ENCODE measurements around the gene CDH23.
"Not testable (repeated sequence)": the region's sequence is repeated elsewhere in the genome, so short reads cannot be mapped to it uniquely, and the experiment has no call there.

The CDH23 gene

DNA sequence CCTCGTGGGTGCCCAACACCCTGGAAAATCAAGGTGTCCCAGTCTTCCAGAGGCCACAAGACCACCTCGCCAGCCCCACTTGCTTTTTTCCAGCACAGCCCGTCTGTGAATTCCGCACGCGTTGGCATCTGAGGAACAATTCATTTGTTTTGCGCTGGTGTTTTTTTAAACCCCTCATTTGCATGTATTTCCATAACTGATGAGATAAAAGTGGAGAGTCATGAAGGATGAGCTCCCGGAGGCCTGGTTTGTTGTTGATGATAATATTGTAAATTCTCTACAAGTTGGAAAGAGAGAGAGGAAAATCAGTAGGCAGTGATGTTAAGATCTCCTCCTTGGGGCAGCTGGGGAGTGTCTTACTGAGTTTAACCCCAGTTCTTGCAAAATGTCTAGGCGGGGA lies 43.1 kb upstream of the CDH23 start:
- no peak overlapping the region for H3K27ac ChIP-seq
- TF ChIP-seq, protein P1, sequence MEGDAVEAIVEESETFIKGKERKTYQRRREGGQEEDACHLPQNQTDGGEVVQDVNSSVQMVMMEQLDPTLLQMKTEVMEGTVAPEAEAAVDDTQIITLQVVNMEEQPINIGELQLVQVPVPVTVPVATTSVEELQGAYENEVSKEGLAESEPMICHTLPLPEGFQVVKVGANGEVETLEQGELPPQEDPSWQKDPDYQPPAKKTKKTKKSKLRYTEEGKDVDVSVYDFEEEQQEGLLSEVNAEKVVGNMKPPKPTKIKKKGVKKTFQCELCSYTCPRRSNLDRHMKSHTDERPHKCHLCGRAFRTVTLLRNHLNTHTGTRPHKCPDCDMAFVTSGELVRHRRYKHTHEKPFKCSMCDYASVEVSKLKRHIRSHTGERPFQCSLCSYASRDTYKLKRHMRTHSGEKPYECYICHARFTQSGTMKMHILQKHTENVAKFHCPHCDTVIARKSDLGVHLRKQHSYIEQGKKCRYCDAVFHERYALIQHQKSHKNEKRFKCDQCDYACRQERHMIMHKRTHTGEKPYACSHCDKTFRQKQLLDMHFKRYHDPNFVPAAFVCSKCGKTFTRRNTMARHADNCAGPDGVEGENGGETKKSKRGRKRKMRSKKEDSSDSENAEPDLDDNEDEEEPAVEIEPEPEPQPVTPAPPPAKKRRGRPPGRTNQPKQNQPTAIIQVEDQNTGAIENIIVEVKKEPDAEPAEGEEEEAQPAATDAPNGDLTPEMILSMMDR (conservative IDR thresholded peaks at IDR 0.05), result no peak

DNA sequence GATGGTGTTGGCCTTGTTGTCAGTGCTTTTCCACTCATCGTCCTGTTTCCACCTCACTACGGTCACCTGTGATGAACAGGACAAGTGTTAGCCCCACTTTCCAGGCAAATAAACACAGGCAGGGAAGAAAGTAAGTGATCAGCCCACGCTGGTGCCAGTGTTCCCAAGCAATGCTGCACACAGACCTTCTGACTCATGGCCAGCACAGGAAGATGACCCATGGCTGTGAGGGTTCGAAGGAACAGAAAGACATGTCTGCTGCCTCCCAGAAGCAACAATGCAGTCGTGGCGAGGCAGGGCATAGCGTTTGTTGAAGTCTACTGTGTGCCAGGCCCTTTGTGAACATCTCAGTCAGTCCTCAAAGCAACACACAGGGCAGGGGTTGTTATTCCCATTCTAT lies 41.9 kb upstream of the CDH23 start:
- TF ChIP-seq, protein P1 (conservative IDR thresholded peaks at IDR 0.05), result no peak
- H3K27ac ChIP-seq, result no peak overlapping the region

DNA sequence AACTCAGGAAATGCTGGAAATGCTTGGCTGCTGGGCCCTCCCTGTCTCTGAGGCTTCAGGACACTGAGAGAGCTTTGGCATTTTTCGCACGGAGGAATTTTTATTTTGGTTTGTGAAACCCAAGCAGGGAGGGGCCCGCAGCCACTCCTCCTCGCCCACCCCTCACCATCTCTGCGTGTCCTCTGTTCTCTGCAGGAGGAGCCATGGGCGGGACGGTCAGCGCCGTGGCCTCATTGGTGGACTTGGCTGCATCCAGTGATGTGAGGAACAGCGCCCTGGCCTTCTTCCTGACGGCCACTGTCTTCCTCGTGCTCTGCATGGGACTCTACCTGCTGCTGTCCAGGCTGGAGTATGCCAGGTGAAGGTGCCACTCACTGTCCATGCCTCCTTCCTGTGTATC lies 40.8 kb upstream of the CDH23 start:
- TF ChIP-seq, protein P1 (conservative IDR thresholded peaks at IDR 0.05), result no peak

DNA sequence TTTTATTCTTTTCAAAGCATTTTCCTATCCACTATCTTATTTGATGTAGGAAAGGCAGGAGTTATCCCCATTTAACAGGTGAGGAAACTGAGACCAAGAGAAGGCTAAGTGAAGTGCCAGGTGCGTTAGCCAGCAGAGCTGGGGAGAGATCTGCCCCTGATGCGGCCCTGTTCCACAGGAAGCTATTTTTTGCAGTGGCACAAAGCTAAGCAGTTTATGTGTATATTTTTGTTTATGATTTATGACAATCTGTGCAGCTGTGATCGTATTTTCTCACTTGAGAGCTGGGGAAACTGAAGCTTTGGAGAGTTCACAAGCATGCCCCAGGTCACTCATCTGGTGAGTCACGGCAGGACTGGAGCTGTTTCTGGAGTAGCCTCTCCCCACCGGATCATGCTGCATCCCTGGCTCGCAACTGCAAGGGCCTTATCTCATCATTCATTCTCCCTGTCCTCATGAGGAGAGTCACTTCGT lies 38.9 kb upstream of the CDH23 start:
- TF ChIP-seq, protein P1 (conservative IDR thresholded peaks at IDR 0.05), result no peak
- no peak overlapping the region for H3K27ac ChIP-seq

More for the DNA sequence above, 40.8 kb upstream of the CDH23 start:
- H3K27ac ChIP-seq, result no peak overlapping the region

DNA sequence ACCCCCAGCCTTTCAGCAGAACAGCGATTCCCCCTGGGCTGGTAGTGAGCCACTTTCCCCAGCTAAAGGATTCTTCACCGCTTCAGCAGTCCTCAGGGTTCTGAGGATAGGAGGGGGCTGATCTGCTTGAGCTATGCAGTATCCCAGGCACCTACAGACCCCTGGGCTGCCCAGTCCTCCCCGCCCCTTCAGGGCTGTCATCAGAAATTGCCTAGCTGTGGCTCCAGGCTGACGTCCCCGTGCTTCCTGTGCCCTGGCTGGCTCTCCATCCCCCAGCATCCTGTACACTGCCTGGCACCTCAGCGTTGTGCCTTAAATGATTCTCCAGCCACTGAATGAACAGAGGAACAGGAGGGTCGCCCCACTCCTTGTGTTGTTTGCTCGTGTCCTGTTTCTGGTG lies 38.4 kb upstream of the CDH23 start:
- H3K27ac ChIP-seq, result no peak overlapping the region

DNA sequence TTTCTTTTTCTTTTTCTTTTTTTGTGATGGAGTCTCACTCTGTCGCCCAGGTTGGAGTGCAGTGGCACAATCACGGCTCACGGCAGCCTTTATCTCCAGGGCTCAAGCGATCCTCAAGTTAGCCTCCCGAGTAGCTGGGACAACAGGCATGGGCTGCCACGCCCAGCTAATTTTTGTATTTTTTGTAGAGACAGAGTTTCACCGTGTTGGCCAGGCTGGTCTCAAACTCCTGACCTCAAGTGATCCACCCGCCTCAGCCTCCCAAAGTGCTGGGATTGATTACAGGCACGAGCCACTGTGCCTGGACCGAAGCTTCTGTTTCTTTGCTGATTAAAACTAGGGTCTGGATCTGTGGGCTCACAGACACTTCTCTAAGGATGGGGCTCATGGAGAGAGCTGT lies 37.8 kb upstream of the CDH23 start:
- H3K27ac ChIP-seq, result not testable (repeated sequence)

More for the DNA sequence above, 38.4 kb upstream of the CDH23 start:
- TF ChIP-seq, protein P1 (conservative IDR thresholded peaks at IDR 0.05), result no peak

DNA sequence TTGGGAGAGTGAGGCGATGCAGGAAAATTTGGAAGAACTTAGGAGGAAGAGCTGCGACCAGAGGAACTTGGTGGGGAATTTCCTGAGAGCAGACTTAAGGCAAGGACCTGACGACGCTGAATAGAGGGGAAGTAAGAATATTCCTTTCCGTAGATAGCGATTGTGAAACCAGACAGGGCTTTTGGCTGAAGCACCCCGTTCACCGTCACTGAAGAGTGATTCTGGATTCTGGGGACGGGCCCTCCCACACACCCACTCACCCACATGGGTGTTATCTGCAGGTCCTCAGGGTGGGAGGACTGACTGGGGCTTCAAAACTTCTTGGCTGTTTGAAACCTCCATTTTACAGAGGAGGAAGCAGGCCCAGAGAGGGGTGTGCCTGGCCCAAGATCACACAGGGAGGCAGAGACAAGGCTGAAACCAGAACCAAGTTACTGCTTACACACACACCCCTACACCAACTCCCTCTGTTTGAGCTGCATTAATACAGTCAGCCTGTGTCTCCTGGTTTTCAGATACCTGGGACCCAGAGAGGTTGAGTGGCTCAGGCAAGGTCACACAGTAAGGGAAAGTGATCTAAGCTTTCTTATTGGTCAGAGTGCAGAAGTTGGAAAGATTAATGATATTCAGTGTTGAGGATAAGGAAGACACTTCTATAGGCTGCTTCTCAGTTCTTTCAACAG lies 37.2 kb upstream of the CDH23 start:
- H3K27ac ChIP-seq, result no peak overlapping the region

DNA sequence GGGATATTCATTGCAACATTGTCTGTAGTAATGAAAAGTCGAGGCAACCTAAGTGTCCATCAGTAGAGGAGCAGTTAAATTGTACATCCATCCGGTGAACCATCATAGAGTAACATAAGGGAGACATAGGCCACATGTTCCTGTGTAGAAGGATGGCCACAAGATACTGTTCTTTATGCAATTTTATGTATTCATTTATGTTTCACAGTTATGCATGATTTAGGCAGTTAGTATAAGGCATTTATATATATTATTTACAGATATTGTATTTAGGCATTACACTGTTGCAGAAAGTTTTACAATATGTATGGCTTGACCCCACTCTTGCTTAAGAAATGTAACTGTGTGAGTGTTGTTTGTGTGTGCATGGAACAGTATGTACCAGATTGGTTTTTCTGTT lies 36.0 kb upstream of the CDH23 start:
- TF ChIP-seq, protein P1 (conservative IDR thresholded peaks at IDR 0.05), result no peak

More for the DNA sequence above, 37.2 kb upstream of the CDH23 start:
- TF ChIP-seq, protein P1 (conservative IDR thresholded peaks at IDR 0.05), result no peak

More for the DNA sequence above, 36.0 kb upstream of the CDH23 start:
- no peak overlapping the region for H3K27ac ChIP-seq

Measured in VCaP (cell line).